Measurements from ENCODE around the gene PIKFYVE. TPM values are rescaled to one million over a fixed set of nuclear protein-coding genes. Genes with fewer than 3 reads are reported as not detected.
A peak's percentile ranks its signal among the peaks of the same experiment; 100 is the strongest.

The PIKFYVE gene
- total and polyA plus RNA-seq, 2 donors: 13.0 to 25.7 TPM

GRCh38 chr2:208406474-208407451, 140.7 kb downstream of the PIKFYVE start, which contains the start of gene PTH2R:
Gene PTH2R, plus strand, starts transcription at chr2:208406792. Its CDS starts 252 bp downstream, at chr2:208407044.
- 7% methylated on average over 82 of the region's 82 CpGs for WGBS
- H3K4me3 ChIP-seq (ENCODE audit: low read length in 2 of 2): no peak within 1 kb of the TSS
- peaks cover 0 to 2% of the 10 kb centered on the region in 2 donors for H3K4me1 ChIP-seq (ENCODE audit: control insufficient read depth in 2 of 2, insufficient read depth in 2 of 2, low read length in 2 of 2)
- H3K27ac ChIP-seq (ENCODE audit: low read depth in 1 of 2, low read length in 1 of 2): no peak within 1 kb of the TSS
- peaks cover 19 to 48% of the 10 kb centered on the region in 2 donors for H3K27me3 ChIP-seq (ENCODE audit: control insufficient read depth in 2 of 2, insufficient read depth in 1 of 2, low read length in 1 of 2)
- DNase-seq (ENCODE audit: low read depth in 6 of 9, low spot score in 9 of 9): peak in 2 of 9 donors; percentile 6 to 10
- no peaks in the 10 kb centered on the region for H3K36me3 ChIP-seq (ENCODE audit: control insufficient read depth in 2 of 2, insufficient read depth in 2 of 2, low read length in 1 of 2)
- no peaks in the 10 kb centered on the region for H3K9me3 ChIP-seq (ENCODE audit: control insufficient read depth in 2 of 2, insufficient read depth in 1 of 2, low read length in 1 of 2)

GRCh38 chr2:208407667-208408066, 141.6 kb downstream of the PIKFYVE start:
- H3K36me3 ChIP-seq (ENCODE audit: control insufficient read depth in 2 of 2, insufficient read depth in 2 of 2, low read length in 1 of 2): no peaks in the 10 kb centered on the region
- no peak overlapping the region for H3K27ac ChIP-seq (ENCODE audit: low read depth in 1 of 2, low read length in 1 of 2)
- DNase-seq (ENCODE audit: low read depth in 6 of 9, low spot score in 9 of 9): no peak
- peaks cover 19 to 48% of the 10 kb centered on the region in 2 donors for H3K27me3 ChIP-seq (ENCODE audit: control insufficient read depth in 2 of 2, insufficient read depth in 1 of 2, low read length in 1 of 2)
- 33% methylated on average over 9 of the region's 9 CpGs for WGBS
- H3K4me3 ChIP-seq (ENCODE audit: low read length in 2 of 2): no peak overlapping the region
- no peaks in the 10 kb centered on the region for H3K9me3 ChIP-seq (ENCODE audit: control insufficient read depth in 2 of 2, insufficient read depth in 1 of 2, low read length in 1 of 2)
- H3K4me1 ChIP-seq (ENCODE audit: control insufficient read depth in 2 of 2, insufficient read depth in 2 of 2, low read length in 2 of 2): peaks cover 0 to 2% of the 10 kb centered on the region in 2 donors

Other genes with a start within 250 kb of the PIKFYVE start
- 8.8 TPM for gene PLEKHM3, start 240.7 kb upstream of the PIKFYVE start, total RNA-seq
- gene PLEKHM3, start 240.7 kb upstream of the PIKFYVE start, polyA plus RNA-seq: 8.2 TPM
- gene CRYGD, start 141.7 kb upstream of the PIKFYVE start, total RNA-seq: not detected
- gene CRYGD, start 141.7 kb upstream of the PIKFYVE start, polyA plus RNA-seq: 0.27 TPM
- not detected for gene CRYGC, start 136.4 kb upstream of the PIKFYVE start, total RNA-seq
- not detected for gene CRYGC, start 136.4 kb upstream of the PIKFYVE start, polyA plus RNA-seq
- not detected for gene CRYGB, start 120.1 kb upstream of the PIKFYVE start, total RNA-seq
- 0.16 TPM for gene CRYGB, start 120.1 kb upstream of the PIKFYVE start, polyA plus RNA-seq
- gene CRYGA, start 102.7 kb upstream of the PIKFYVE start, total RNA-seq: 0.09 TPM
- gene CRYGA, start 102.7 kb upstream of the PIKFYVE start, polyA plus RNA-seq: 0.11 TPM
- gene C2orf80, start 76.2 kb upstream of the PIKFYVE start, total RNA-seq: not detected
- gene C2orf80, start 76.2 kb upstream of the PIKFYVE start, polyA plus RNA-seq: 0.07 TPM
- 32.8 TPM for gene IDH1, start 11.2 kb upstream of the PIKFYVE start, total RNA-seq
- 51.3 TPM for gene IDH1, start 11.2 kb upstream of the PIKFYVE start, polyA plus RNA-seq
- gene PTH2R, start 140.5 kb downstream of the PIKFYVE start, total RNA-seq: 0.38 TPM
- 0.37 TPM for gene PTH2R, start 140.5 kb downstream of the PIKFYVE start, polyA plus RNA-seq

Measured in thymus (tissue), 11 donors.